ENCODE measurements around the gene CDC42EP5.
"Not testable (repeated sequence)": the region's sequence is repeated elsewhere in the genome, so short reads cannot be mapped to it uniquely, and the experiment has no call there.

CDC42EP5 gene

DNA sequence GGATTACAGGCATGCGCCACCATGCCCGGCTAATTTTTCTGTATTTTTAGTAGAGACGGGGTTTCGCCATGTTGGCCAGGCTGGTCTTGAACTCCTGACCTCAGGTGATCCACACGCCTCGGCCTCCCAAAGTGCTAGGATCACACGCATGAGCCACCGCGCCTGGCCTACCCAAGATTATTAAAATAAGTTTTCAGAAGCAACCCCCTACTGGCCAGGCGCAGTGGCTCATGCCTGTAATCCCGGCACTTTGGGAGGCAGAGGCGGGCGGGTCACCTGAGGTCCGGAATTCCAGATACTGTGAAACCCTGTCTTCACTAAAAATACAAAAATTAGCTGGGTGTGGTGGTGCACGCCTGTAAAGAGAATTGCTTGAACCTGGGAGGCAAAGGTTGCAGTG, 26.7 kb downstream of the CDC42EP5 start:
- not testable (repeated sequence) for DNase-seq

DNA sequence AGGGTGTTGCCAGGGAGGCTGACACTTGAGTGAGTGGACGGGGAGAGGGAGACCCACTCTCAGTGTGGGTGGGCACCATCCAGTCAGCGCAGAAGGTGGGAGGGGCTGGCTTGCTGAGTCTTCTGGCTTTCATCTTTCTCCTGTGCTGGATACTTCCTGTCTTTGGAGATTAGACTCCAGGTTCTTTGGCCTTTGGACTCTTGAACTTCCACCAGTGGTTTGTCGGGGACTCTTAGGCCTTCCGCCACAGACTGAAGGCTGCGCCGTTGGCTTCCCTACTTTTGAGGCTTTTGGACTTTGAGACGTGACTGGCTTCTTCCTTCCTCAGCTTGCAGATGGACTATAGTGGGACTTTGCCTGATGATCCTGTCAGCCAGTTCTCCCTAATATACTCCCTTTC, 28.4 kb downstream of the CDC42EP5 start:
- no peak for DNase-seq

DNA sequence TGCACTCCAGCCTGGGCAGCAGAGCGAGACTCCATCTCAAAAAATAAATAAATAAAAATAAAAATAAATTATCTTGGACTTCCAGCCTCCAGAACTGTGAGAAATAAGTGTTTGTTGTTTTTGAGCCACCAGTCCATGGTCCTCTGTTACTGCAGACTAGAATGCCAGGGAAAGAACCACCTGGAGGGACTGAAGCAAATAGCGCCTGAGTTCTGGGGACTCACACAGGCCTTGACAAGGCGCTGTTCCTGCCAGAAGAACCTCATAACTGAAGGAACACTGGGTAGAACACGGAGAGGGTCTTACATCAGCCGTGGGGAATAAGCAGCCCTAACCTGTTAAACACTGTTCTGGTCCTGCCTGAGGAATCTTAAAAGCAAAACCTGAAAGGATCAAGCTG, 32.5 kb downstream of the CDC42EP5 start:
- no peak for DNase-seq

DNA sequence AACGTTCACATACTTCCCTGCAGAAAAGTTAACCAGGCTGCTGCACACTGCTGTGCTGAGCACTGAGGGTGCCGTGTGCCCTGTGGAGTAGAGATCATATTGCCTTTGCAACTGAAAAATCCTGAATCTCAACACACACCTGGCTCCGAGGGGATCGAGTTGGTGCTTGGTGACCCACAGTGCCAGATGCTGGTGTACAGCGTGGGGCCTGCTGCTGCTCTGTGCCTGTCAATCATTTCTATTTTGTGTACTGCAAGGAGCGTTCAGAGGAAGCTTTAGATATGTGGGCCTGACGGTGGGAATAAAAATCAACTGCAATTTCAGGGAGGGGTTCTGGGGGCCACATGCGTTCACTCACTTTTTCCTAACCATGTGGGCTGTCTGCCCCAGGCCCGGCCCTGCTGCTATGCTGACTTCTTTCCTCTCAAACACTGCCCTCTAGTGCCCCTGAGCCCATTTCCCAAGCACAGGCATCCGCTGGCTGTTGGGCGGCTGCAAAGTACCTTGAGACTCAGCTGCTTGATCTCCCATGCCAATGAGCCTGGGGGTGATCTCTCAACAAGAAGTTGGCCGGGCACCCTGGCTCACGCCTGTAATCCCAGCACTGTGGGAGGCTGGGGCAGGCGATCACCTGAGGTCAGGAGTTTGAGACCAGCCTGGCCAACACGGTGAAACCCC, 33.8 kb downstream of the CDC42EP5 start:
- DNase-seq, result no peak

DNA sequence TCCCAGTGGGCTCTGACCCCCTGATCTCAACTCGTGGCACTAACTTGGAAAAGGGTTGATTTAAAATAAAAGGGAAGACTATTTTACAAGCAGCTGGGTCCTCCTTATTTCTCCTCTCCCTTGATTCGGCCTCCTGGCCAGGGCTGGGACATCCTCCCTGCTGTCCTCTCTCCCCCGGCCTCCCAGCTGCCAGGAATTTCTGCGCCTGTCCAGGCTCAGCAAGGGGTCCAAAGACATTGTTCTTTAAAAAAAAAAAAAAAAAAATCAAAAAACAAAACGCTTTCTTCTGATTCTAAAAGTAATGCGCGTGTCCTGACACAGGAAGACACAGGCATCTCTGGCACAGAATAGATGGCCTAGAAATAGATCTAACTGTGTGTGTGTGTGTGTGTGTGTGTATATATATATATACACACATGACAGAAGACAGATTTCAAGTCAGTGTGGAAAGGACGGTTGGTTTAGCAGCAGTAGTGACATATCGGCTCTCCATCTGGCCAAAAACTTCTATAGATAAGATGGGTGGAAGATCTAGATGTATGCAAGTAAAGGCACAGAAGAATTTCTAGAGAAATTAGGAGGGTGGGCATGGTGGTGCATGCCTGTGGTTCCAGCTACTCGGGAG, 36.4 kb downstream of the CDC42EP5 start:
- DNase-seq, result no peak

DNA sequence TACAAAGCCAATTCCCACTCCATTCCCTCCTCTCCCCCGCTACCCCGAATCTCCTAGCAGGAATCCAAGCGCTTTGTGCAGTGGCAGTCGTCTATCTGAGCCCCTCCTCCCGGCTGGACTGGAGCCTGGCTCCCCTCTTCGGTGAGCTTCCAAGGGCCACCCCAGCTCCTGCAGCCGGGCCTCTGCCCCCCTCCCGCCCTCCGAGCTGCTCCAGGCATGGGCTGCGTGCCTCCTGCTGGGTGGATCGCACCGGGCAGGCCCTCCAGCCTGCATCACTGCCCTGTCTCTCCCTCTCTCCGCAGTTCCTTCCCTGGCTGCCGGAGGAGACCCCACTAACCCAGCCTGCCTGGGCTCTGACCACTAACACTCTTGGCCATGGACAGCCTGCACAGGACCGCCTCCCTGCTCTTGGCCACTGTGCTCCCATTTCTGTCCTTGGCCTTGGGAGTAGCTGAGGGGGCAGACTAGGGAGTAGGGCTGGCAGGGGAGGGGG, 37.0 kb downstream of the CDC42EP5 start:
- DNase-seq, result no peak

DNA sequence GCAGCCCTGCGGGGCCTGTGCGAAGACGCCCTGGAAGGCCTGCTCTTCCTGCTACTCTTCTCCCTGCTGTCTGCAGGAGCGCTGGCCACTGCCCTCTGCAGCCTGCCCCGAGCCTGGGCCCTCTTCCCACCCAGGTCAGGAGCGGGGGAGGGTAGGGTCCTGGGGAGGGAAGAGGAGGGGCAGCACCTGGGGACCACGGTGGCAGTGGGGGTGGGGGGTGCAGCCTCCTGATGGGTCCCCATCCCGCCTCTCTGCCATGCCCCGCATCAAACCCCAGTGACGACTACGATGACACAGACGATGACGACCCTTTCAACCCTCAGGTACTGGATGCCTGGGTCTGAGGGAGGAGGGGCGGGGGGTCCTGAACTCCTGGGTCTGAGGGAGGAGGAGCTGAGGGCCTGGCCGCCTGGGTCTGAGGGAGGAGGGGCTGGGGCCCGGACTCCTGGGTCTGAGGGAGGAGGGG, 37.5 kb downstream of the CDC42EP5 start:
- no peak for DNase-seq

DNA sequence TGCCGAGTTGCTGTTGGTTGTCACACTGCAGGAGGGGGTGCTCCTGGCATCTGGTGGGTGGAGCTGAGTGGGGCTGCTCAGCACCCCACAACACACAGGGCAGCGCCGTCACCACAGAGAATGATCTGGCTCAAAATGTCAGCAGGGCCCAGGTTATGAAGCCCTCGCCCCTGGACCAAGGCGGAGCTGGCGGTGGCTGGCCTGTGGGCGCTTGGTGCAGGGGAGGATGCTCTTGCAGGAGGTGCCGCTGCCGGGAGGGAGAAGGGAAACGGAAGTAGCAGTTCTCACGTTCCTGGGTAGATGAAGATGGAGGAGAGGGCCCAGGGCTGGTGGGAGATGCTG, 38.3 kb downstream of the CDC42EP5 start:
- DNase-seq, result no peak

DNA sequence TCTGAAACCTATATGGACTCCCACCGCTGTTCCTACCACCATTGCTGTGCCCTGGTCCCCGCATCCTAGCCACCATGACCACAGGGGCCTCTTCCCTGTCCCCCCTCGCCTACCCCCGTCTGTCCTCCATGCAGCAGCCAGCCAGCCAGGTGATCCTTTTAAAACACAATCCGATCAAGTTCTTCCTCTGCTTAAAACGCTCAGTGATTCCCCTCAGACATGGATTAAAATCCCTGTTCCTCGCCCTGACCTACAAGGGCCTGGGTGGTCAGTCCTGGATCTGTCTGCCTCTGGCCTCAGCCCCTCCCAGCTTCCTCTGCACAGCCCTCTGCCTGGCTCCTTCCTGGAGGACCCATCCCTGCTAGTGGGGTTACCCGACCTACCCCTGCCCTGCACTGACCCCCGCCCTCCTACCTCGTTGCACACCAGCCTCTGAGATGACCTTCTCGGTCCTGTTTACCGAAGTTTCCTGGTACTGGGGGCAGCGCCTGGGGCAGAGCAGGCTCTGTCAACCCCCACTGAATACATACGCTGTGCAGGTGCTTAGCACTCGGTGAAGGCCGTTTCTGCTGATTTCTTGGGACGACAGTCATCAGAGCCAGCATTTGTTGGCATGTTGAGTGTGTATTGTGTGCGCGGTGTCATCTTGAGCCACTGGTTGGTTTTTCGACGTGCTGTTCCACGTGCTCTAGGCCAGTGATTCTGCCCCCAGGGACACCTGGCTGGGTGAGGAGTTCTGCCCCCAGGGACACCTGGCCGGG, 38.8 kb downstream of the CDC42EP5 start:
- no peak for DNase-seq

DNA sequence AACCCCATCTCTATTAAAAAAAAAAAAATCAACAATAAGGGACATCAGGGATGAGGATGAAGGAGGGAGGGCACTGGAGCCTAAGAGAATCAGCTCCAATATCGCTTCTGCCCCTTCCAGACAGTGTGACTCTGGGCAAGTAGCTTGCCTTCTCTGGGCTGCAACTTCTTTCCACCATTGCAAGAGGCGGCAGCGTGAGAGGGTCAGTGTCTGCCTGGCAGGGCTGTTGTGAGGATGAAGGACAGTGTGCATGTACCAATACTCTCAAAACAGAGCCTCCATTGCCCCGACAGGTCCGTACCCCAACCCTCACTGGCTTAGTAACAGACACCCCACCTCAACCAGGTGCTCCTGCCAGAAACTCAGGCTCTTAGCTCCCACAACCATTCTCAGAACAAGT, 39.4 kb downstream of the CDC42EP5 start:
- no peak for DNase-seq

DNA sequence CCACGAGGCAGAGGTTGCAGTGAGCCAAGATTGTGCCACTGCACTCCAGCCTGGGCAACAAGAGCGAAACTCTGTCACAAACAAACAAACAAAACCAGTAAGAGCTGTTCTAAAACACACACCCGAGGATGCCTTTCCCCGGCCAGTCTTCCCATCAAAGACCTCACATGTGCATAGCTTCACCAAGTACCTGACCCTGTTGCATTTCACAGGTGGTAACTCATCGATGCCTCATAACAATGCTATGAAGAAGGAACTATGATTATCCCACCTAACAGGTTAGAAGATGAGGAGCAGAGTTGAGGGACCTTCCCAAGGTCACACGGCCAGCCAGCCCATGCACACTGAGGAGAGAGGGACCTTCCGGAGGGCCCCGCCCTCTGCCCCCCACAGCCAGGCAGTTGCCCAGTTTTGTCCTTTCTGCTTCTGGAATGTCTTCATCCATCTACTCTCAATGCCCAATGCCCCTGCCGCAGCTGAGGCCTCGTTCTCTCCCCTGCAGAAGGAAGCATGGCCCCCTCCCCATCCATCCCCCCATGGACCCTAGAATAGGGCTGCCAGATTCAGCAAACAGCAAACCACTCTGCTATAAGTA, 40.9 kb downstream of the CDC42EP5 start:
- no peak for DNase-seq

DNA sequence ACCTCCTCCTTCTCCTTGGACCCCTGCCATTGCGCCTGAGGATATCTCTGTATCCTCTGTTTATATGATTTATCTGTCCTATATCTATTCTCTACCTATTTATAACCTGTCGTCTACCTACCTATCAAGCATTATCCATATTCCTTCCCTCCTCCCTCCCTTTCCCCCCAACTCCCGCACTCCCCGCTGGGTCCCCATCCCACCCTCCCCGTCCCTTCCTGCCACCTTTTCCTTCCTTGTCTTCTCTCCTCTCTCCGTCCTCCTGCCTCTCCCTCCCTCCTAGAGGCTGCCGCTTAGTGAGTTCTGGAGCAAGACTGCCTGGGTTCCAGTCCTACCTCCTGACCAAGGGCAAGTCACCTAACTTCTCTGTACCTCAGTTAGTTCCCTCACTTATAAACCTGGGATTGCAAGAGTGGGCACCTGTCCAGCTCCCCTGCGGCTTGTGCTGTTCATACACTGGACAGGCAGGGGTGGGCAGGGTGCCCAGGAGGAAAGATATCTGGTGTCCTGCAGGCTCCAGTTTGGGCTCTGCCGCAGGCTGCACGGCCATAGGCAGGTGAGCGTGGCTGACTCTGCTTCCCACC, 41.7 kb downstream of the CDC42EP5 start:
- no peak for DNase-seq

DNA sequence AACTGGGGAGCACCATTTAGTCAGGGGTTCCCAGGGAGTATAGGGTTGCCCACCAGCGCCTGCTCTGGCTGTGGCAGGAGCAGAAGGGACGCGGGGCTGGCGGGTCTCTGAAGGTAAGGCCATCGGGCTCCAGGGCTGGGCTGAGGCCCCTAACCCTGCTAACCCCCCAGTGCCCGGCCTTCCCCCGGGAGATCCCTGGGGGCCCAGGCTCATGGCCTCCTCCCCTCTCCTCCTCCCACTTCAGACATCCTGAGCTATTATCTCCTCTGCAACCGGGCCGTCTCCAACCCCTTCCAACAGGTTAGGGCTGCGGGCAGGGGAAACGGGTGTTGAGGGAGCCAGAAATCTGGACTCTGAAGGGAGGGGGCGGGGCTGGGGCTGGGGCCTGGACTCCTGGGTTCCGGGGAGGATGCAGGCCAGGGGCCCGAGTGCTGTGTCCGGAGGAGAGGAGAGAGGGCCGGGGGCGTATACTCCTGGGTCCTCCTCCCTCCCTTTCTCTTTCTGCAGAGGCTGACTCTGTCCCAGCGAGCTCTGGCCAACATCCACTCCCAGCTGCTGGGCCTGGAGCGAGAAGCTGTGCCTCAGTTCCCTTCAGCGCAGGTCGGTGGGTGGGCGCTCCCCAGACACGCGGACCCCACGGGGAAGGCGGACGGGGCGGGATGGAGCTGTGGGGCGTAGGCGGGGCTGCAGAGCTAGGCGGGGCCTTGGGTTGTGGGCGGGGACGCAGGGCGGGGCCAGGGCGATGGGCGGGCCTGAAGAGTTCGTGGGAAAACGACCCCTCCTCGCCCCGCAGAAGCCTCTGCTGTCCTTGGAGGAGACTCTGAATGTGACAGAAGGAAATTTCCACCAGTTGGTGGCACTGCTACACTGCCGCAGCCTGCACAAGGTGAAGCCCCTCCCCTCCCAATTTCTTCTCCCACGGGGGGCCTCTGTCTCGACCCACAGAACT, 42.5 kb downstream of the CDC42EP5 start:
- peak; percentile 46 for DNase-seq

DNA sequence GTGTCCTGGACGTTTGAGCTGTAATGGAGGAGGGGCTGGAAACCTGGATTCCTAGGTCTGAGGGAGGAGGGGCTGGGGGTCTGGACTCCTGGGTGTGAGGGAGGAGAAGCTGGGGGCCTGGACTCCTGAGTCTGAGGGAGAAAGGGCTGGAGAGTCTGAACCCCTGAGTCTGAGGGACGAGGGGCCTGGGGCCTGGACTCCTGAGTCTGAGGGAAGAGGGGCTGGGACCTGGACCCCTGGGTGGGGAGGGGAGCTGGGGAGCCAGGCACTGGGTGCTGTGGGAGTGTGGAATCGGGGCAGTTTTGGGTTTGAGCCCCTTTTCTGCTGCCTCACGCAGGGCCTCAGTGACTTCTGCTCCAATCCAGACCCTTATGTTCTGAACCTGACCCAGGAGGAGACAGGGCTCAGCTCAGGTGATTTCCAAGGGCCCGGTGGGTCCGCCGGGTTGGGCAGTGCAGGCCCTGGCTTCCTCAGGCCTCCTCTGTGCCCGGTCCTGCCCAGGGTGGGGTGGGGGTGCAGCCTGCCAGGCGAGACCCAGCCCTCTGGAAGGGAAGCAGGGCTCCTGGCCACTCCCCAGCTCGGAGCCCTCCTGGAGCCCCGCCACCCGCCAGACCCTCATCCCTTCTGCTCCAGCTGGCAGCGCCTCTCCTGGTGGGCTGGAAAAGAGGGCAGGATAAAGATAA, 43.4 kb downstream of the CDC42EP5 start:
- no peak for DNase-seq

DNA sequence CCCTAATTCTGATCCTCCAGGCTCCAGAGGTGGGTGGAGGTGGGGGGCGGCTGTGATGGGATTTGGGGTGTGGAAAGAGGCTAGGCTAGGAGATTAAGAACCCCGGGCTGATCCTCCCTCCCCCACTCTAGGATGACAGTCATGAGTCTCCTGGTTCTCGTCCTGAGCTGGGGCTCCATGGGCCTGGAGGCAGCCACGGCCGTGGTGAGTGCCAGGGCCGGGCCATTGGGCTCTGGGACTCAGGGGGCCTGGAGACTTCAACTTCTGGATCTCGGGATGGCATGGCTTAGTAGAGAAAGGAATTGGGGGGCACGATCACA, 44.0 kb downstream of the CDC42EP5 start:
- no peak for DNase-seq

DNA sequence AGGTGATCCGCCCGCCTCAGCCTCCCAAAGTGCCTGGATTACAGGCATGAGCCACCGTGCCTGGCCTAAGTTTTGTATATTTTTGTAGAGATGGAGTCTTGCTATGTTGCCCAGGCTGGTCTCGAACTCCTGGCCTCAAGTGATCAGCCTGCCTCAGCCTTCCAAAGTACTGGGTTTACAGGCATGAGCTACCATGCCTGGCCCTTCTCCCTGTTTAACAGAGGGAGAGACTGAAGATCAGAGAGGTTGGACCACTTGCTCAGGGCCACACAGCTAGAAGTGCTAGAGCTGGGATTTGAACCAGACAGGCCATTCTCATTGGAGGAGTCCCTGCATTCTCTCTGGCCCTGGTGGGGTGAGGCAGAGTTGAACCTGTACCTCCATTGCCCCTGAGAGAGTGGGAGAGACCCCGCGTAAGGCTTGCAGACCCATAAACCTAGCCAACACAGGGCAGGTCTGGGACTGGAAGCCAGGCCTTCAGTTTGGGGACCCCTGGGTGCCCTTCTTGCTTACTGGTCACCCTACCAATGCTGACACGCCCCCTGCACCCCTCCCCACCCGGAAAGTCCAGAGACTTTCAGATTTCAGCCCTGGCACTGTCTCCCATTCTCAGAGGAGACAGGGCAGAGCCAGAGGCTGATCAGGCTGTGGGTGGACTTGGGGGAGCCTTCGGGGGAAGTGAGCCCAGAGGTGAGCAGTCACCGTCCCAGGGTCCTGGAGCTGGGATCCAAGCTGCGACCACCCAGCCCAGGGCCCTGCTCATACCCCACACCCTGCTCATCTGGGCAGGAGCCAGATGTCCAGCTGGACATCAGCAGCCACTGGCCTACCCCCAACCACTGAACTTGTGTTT, 44.5 kb downstream of the CDC42EP5 start:
- no peak for DNase-seq

DNA sequence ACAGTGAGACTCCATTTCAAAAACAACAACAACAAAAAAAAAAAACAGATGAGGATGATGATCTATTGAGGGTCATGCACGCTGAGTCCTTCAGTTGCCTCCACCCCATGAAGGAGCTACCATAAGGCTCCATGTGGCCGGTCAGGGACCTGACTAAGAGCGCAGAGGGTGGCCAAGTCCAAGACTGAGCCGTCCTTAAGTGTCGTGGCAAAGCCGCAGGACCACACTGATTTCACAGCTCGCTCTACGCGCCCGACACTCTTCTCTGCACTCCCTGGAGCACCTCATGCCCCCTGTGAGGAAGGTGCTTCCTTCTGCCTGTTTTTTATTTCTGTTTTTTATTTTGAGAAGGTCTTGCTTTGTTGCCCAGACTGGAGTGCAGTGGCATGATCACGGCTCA, 45.5 kb downstream of the CDC42EP5 start:
- no peak for DNase-seq

DNA sequence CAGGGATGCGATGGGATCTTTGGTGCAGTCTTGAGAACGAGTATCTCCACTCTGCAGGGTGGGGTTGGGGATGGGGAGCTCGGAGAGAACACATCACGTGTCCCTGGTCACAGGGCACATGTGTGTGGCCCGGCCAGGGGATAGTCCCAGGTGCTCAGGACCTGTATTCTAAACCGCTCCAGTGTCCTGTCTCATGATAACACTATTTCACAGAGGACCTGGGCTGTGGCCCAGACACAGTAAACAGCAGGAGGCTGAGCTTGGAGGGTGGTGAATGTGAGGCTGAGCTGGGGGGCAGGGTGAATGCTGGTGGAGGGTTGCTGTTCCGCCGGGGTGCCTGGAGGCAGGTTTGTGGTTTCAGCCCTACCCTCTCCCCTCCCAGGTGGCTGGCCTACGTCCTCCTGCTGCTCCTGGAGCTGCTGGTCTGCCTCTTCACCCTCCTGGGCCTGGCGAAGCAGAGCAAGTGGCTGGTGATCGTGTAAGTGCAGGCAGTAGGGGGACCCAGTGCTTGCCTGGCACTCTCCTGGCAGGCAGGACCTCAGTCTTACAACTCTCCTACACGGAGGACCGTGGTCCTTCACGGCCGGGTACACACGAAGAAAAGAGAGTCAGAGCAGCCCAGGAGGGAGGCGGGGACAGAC, 46.7 kb downstream of the CDC42EP5 start:
- DNase-seq, result no peak

DNA sequence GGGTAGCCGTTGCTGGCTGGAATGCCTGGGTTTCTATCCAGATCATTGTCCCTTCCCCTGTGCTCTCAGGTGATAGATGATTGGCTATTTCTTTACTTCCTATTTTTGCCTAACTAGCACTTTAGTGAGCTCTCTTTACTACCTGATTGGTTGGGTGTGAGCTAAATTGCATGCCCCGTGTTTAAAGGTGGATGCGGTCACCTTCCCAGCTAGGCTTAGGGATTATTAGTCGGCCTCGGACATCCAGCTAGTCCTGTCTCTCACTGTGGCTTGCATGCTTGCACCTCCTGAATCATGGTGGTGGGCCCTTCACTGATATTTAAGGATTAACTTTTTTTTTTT, 47.7 kb downstream of the CDC42EP5 start:
- no peak for DNase-seq

DNA sequence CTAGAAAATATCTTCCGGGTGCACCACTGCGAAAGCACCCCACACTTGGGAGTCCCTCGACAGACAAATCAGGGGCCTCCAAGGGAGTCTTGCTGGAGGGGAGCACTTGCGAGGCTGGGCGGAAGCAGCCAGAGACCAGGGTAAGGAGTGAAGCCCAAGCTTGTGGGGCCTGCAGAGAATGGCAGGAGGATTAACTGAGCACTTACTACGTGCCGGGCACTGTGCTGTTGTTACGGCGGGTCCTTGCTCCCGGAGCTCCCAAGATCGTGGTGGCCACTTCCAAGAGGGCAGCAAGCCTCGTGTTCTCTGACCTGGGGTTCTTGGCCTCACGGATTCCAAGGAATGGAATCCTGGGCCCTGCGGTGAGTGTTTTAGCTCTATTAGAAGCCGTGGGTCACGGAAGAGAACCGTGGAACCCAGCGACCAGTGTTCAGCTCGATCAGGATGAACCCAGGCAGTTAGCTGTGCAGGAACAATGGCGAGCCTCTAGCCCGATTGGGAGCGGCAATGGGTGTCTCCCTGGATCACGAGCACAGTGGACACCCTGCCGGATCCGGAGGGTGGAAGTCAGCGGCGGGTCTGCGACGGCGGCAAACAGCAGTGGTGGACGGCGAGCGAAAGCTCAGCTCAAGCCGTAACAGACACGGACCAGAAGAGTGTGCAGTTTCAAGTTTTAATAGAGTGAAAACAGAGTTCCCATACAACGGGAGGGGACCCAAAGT, 48.3 kb downstream of the CDC42EP5 start:
- DNase-seq, result no peak
